Measurements from ENCODE around the gene YAF2.

- no peak for TF ChIP-seq EZH2 (IDR thresholded peaks at IDR 0.05)
- no peak for TF ChIP-seq POLR2AphosphoS5 (IDR thresholded peaks at IDR 0.05; ENCODE audit: borderline replicate concordance, low read depth, low read length)
- TF ChIP-seq FOXP2 (optimal IDR thresholded peaks at IDR 0.05; ENCODE audit: control extremely low read depth, extremely low read length, insufficient read depth): no peak
These were observed 109.2 kb downstream of the YAF2 start for GRCh38 chr12:42128888-42129287.
